ENCODE measurements around the gene BTN2A1.
A peak's percentile ranks its signal among the peaks of the same experiment; 100 is the strongest.

The BTN2A1 gene

DNA sequence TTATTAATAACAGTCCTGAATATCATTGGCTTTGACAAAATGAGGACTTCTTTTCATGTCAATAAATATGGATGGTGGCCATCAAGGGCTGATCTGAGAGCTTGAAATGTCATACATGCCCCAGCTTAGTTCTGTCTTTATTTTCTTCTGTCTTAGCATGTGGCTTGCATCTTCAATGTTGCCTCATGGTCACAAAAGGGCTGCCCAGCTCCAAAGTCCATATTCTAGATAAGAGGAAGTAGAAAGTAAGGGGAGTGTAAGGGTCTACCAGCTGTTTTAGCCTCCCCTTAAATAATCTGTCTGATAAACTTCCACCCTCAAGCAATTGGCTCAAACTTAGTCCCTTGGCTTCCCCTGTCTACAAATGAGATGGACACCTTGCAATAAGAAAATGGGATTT lies 14.2 kb downstream of the BTN2A1 start:
- Histone ChIP-seq H3K4me3 (ENCODE audit: severe bottlenecking) (no peak overlapping the region), H3K27me3 (ENCODE audit: insufficient read depth, poor library complexity, severe bottlenecking) (no peaks in the 10 kb centered on the region), H3K4me1 (ENCODE audit: insufficient read depth, poor library complexity, severe bottlenecking) (peaks cover 13% of the 10 kb centered on the region), H3K36me3 (ENCODE audit: low read depth) (peaks cover 21% of the 10 kb centered on the region), H3K9me3 (ENCODE audit: severe bottlenecking) (no peaks in the 10 kb centered on the region), H3K27ac (ENCODE audit: poor library complexity, severe bottlenecking) (no peak overlapping the region)
- TF ChIP-seq, protein P1, sequence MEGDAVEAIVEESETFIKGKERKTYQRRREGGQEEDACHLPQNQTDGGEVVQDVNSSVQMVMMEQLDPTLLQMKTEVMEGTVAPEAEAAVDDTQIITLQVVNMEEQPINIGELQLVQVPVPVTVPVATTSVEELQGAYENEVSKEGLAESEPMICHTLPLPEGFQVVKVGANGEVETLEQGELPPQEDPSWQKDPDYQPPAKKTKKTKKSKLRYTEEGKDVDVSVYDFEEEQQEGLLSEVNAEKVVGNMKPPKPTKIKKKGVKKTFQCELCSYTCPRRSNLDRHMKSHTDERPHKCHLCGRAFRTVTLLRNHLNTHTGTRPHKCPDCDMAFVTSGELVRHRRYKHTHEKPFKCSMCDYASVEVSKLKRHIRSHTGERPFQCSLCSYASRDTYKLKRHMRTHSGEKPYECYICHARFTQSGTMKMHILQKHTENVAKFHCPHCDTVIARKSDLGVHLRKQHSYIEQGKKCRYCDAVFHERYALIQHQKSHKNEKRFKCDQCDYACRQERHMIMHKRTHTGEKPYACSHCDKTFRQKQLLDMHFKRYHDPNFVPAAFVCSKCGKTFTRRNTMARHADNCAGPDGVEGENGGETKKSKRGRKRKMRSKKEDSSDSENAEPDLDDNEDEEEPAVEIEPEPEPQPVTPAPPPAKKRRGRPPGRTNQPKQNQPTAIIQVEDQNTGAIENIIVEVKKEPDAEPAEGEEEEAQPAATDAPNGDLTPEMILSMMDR (IDR thresholded peaks at IDR 0.05; ENCODE audit: poor library complexity, severe bottlenecking): no peak
- no peak for DNase-seq (ENCODE audit: low spot score)
- ATAC-seq (ENCODE audit: low read depth): no peak

DNA sequence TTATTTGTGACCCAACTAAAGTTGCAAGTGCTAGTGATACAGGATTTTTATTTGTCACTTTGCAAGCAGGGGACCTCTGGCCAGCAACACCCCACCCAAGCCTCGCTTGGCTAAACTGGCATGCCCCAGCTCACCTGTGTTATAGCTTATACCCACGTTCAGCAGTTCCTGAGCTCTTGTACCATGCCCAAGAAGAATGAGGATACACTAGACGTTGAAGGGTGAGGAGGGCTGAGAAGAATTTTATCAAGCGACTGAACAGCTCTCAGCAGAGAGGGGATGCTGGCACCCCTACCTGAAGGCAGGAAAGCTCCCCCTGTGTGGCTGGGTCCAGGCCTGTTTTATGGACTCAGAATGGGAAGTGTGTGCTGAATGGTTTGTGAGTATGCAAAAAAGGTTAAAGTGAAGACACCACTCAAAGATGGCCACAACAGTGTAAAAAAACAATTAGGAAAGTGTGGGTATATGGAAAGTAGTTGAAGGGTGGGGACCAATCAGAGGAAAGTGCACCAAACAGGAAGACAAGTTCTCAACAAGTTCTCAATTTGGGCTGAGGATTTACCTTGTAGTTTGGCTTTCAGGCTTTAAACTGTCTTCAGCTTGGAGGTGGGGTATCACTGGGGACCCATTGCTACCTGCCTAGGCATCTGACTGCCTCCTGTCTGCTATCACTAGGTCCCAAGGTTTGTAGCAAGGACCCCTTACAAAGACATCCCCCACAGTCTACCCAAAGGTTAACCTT lies 15.0 kb downstream of the BTN2A1 start:
- Histone ChIP-seq H3K9me3 (ENCODE audit: severe bottlenecking) (no peaks in the 10 kb centered on the region), H3K4me1 (ENCODE audit: insufficient read depth, poor library complexity, severe bottlenecking) (peaks cover 13% of the 10 kb centered on the region), H3K27me3 (ENCODE audit: insufficient read depth, poor library complexity, severe bottlenecking) (no peaks in the 10 kb centered on the region), H3K4me3 (ENCODE audit: severe bottlenecking) (no peak overlapping the region), H3K36me3 (ENCODE audit: low read depth) (peaks cover 13% of the 10 kb centered on the region), H3K27ac (ENCODE audit: poor library complexity, severe bottlenecking) (peak overlapping the region; percentile 88)
- no peak for ATAC-seq (ENCODE audit: low read depth)
- no peak for DNase-seq (ENCODE audit: low spot score)
- TF ChIP-seq, protein P1 (IDR thresholded peaks at IDR 0.05; ENCODE audit: poor library complexity, severe bottlenecking): no peak

DNA sequence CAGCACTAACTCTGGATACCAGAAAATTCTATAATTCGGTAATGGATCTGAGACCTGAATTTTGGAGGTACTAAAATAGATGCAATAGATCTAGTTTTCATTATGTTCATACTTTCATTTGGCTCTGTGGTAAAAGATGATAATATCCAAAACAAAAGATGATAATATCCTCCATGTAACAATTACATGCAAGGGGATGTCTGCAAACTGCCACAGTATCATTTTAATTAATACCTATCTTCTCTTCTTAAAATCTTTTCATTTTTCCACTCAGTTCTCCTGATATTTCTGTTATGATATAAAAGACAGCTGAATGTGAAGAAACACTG lies 15.6 kb downstream of the BTN2A1 start:
- TF ChIP-seq, protein P1 (IDR thresholded peaks at IDR 0.05; ENCODE audit: poor library complexity, severe bottlenecking): no peak

DNA sequence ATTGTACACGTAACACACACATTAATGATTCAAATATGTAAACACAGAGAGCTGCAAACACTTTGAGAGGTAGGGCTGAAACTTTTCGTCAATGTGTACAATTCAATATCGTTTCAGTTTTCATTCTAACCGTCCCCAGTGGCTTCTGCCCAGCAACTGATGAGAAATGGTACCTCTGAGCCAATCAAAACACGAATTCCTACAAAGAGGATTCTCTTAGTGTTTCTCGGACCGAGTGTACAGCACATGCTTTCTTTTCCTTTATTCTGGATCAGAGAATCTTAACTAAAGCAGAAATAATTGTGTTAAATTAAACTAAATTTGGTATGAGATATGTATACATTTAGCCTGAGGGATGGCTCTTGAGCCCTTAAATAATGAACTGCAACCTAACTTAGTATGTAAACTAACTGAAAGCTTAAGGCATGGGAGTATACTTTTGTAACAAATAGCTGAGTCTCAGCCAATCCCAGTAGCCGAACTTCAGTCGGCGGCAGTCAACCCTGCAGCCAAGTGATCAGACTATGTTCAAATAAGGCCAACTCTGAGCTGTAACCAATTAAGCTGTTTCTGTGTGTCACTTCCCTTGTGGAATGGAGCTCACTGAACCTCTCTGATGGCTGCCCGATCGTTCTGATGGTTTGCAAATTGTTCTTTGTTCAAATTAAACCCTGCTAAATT lies 16.1 kb downstream of the BTN2A1 start:
- TF ChIP-seq, protein P1 (IDR thresholded peaks at IDR 0.05; ENCODE audit: poor library complexity, severe bottlenecking): no peak
- DNase-seq (ENCODE audit: low spot score) (peak; percentile 79), ATAC-seq (ENCODE audit: low read depth) (peak; percentile 95)
- H3K27me3 ChIP-seq (ENCODE audit: insufficient read depth, poor library complexity, severe bottlenecking): no peaks in the 10 kb centered on the region
- peak overlapping the region; percentile 88 for H3K27ac ChIP-seq (ENCODE audit: poor library complexity, severe bottlenecking)
- H3K9me3 ChIP-seq (ENCODE audit: severe bottlenecking): no peaks in the 10 kb centered on the region
- H3K36me3 ChIP-seq (ENCODE audit: low read depth): peaks cover 6% of the 10 kb centered on the region
- peaks cover 13% of the 10 kb centered on the region for H3K4me1 ChIP-seq (ENCODE audit: insufficient read depth, poor library complexity, severe bottlenecking)
- peak overlapping the region; percentile 37 for H3K4me3 ChIP-seq (ENCODE audit: severe bottlenecking)

More for the DNA sequence above, 15.6 kb downstream of the BTN2A1 start:
- H3K36me3 ChIP-seq (ENCODE audit: low read depth): peaks cover 10% of the 10 kb centered on the region
- H3K27me3 ChIP-seq (ENCODE audit: insufficient read depth, poor library complexity, severe bottlenecking): no peaks in the 10 kb centered on the region
- peaks cover 13% of the 10 kb centered on the region for H3K4me1 ChIP-seq (ENCODE audit: insufficient read depth, poor library complexity, severe bottlenecking)
- ATAC-seq (ENCODE audit: low read depth): no peak
- H3K9me3 ChIP-seq (ENCODE audit: severe bottlenecking): no peaks in the 10 kb centered on the region
- H3K4me3 ChIP-seq (ENCODE audit: severe bottlenecking): peak overlapping the region; percentile 37
- no peak for DNase-seq (ENCODE audit: low spot score)
- H3K27ac ChIP-seq (ENCODE audit: poor library complexity, severe bottlenecking): peak overlapping the region; percentile 88

DNA sequence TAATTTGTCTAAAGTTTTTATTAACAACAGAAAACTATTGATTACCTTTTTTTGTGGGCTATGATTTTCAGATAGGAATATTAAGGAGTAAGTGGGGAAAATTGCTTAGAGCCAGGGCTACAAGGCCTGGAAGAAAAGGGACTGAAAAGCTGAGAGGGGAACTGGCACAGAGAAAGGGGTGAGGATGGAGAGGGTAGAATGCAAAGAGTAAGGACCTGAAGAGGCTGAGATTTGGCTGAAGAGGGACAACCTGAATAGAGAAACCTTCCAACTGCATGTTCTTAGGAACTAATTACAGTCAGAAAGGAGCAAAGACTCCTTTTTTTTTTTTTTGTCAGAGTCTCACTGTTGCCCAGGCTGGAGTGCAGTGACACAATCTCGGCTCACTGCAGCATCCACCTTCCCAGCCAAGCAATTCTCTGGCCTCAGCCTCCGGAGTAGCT lies 16.7 kb downstream of the BTN2A1 start:
- Histone ChIP-seq H3K9me3 (ENCODE audit: severe bottlenecking) (no peaks in the 10 kb centered on the region), H3K27ac (ENCODE audit: poor library complexity, severe bottlenecking) (peak overlapping the region; percentile 88), H3K4me1 (ENCODE audit: insufficient read depth, poor library complexity, severe bottlenecking) (peaks cover 13% of the 10 kb centered on the region), H3K36me3 (ENCODE audit: low read depth) (peaks cover 2% of the 10 kb centered on the region; the same call in 1 of the 2 replicates), H3K27me3 (ENCODE audit: insufficient read depth, poor library complexity, severe bottlenecking) (no peaks in the 10 kb centered on the region), H3K4me3 (ENCODE audit: severe bottlenecking) (peak overlapping the region; percentile 37)
- ATAC-seq (ENCODE audit: low read depth): no peak
- TF ChIP-seq, protein P1 (IDR thresholded peaks at IDR 0.05; ENCODE audit: poor library complexity, severe bottlenecking): no peak
- DNase-seq (ENCODE audit: low spot score): no peak
